Stomach (tissue), 9 donors: Measurements from ENCODE around the gene PTPN4. TPM values are rescaled to one million over a fixed set of nuclear protein-coding genes. Genes with fewer than 3 reads are reported as not detected.
"Not testable (repeated sequence)": the region's sequence is repeated elsewhere in the genome, so short reads cannot be mapped to it uniquely, and the experiment has no call there.

Source experiments
- DNase-seq, 2 donors: peaks; one replicate each; pipeline versions ENCODE4 v3.0.0 to v3.0.0-alpha.2; 2013 to 2019
- H3K27ac ChIP-seq, 5 donors: fragments of 200-600 bp in 4 of 5; sonication (generic) in 4 of 5; one replicate each; pipeline ENCODE4 v1.5.1; 2013 to 2019; ENCODE audit warnings: mild to moderate bottlenecking in 1 of 5, moderate library complexity in 1 of 5
- H3K27me3 ChIP-seq, 3 donors: fragments of 200-600 bp; sonication (generic); one replicate each; pipeline ENCODE4 v1.5.1; 2017 to 2019; ENCODE audit warnings: mixed run types in 1 of 3
- H3K36me3 ChIP-seq, 4 donors: fragments of 200-600 bp; sonication (generic); 1 replicate in 3 of 4; 2 replicates in 1 of 4; pipeline ENCODE4 v1.5.1; 2016 to 2019
- H3K4me1 ChIP-seq, 4 donors: fragments of 200-600 bp; sonication (generic); one replicate each; pipeline ENCODE4 v1.5.1; 2016 to 2019
- H3K4me3 ChIP-seq, 4 donors: fragments of 200-600 bp; sonication (generic) in 3 of 4; one replicate each; pipeline ENCODE4 v1.5.1; 2016 to 2019; ENCODE audit warnings: mild to moderate bottlenecking in 1 of 4
- H3K9me3 ChIP-seq, 4 donors: fragments of 200-600 bp; sonication (generic); one replicate each; pipeline ENCODE4 v1.5.1; 2016 to 2019
- EP300 ChIP-seq: sonication (generic); formaldehyde crosslinking; IDR thresholded peaks from one replicate; pipeline ENCODE4 v1.6.1; 2017; ENCODE audit warnings: antibody characterized with exemption
- POLR2A ChIP-seq, 4 donors: fragments of 450-650 bp; IDR thresholded peaks; one replicate each; pipeline ENCODE4 v1.6.1; 2016; ENCODE audit warnings: antibody characterized with exemption in 4 of 4, control low read depth in 2 of 4, mild to moderate bottlenecking in 1 of 4, moderate library complexity in 1 of 4
- POLR2AphosphoS5 ChIP-seq, 3 donors: sonication (generic); formaldehyde crosslinking; IDR thresholded peaks; one replicate each; pipeline ENCODE4 v1.6.1; 2016; ENCODE audit warnings: antibody characterized with exemption in 3 of 3
- WGBS, 5 donors: extraction: QIAGEN DNeasy Blood & Tissue Kit in 3 of 5; methylation state at CpG; one replicate each; pipeline versions ENCODE4 v1.1.5 to v1.1.7; 2013 to 2018; 5-methylcytosine and 5-hydroxymethylcytosine counted together
- intact Hi-C: fragments of 100-400 bp; cut with DNase I; formaldehyde crosslinking; loops from one replicate; pipeline ENCODE4 v1.15.1; 2023; ENCODE audit warnings: low total_unique reads
- polyA plus RNA-seq, 3 donors: library from polyadenylated mRNA; stranded (reverse); fragments of 200-250 nt; gene quantifications; one replicate each; pipeline ENCODE4 v1.2.3, GENCODE V29; 2013
- total RNA-seq, 5 donors: library from RNA; depleted of rRNA; stranded (reverse); fragments of >200 nt; gene quantifications; one replicate each; pipeline versions ENCODE4 v1.1.0 to v1.2.3, GENCODE V29; 2014 to 2016
- TF ChIP-seq, protein P1 (sequence below), 7 experiments: fragments of 450-650 bp in 4 of 7; fragments of 200-600 bp in 3 of 7; sonication (generic) in 3 of 7; IDR thresholded peaks; one replicate each; pipeline ENCODE4 v1.5.1; 2016 to 2019; ENCODE audit warnings: antibody characterized with exemption in 7 of 7, control low read depth in 2 of 7, mild to moderate bottlenecking in 1 of 7
- donor health status: healthy with polysubstance abuse.
- donor health status: Bipolar disorder and iron deficiency.
- donor health status: healthy.

Gene PTPN4
- total and polyA plus RNA-seq, 8 donors = 2.9 to 450 (median 18.8) TPM

DNA sequence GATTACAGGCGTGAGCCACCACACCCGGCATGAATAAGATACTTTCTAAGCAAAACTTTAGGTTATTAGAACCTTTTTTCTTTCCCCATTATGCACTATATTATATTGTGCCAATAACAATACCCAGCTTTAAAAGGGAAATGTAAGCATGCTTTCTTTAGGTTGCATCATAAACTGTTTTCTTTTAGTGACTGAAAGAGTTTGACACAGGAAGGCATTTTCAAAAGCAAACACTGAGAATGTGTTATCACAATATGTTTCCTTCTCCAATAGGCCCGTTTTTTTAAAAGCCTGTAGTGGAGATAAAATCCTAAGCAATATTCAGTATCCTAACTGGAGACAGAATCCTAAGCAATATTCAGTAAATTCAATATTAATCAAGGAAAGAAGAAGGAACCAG lies 236.4 kb downstream of the PTPN4 start:
- no peak for DNase-seq
- no peak for TF ChIP-seq POLR2A (IDR thresholded peaks at IDR 0.05)
- TF ChIP-seq, protein P1, sequence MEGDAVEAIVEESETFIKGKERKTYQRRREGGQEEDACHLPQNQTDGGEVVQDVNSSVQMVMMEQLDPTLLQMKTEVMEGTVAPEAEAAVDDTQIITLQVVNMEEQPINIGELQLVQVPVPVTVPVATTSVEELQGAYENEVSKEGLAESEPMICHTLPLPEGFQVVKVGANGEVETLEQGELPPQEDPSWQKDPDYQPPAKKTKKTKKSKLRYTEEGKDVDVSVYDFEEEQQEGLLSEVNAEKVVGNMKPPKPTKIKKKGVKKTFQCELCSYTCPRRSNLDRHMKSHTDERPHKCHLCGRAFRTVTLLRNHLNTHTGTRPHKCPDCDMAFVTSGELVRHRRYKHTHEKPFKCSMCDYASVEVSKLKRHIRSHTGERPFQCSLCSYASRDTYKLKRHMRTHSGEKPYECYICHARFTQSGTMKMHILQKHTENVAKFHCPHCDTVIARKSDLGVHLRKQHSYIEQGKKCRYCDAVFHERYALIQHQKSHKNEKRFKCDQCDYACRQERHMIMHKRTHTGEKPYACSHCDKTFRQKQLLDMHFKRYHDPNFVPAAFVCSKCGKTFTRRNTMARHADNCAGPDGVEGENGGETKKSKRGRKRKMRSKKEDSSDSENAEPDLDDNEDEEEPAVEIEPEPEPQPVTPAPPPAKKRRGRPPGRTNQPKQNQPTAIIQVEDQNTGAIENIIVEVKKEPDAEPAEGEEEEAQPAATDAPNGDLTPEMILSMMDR (IDR thresholded peaks at IDR 0.05) = no peak
- H3K27ac ChIP-seq = no peak overlapping the region
- no peaks in the 10 kb centered on the region for H3K27me3 ChIP-seq
- no peaks in the 10 kb centered on the region for H3K36me3 ChIP-seq
- intact Hi-C loops = no loop called here
- H3K9me3 ChIP-seq = no peaks in the 10 kb centered on the region
- H3K4me3 ChIP-seq = no peak overlapping the region
- 68 to 81% (median 72%) methylated on average over 3 of the region's 3 CpGs for WGBS, 5 donors
- no peaks in the 10 kb centered on the region for H3K4me1 ChIP-seq

DNA sequence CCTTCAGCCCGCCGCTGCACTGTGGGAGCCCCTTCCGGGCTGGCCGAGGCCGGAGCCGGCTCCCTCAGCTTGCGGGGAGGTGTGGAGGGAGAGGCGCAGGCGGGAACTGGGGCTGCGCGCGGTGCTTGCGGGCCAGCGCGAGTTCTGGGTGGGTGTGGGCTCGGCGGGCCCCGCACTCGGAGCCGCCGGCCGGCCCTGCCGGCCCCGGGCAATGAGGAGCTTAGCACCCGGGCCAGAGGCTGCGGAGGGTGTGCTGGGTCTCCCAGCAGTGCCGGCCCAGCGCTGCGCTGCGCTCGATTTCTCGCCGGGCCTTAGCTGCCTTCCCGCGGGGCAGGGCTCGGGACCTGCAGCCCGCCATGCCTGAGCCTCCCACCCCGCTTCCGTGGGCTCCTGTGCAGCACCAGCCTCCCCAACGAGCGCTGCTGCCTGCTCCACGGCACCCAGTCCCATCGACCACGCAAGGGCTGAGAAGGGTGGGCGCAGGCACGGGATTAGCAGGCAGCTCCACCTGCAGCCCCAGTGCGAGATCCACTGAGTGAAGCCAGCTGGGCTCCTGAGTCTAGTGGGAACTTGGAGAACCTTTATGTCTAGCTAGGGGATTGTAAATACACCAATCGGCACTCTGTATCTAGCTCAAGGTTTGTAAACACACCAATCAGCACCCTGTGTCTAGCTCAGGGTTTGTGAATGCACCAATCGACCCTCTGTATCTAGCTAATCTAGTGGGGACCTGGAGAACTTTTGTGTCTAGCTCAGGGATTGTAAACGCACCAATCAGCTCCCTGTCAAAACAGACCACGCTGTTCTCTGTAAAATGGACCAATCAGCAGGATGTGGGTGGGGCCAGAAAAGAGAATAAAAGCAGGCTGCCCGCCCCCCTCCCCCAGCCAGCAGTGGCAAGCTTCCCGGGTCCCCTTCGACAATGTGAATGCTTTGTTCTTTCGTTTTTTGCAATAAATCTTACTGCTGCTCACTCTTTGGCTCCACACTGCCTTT lies 237.5 kb downstream of the PTPN4 start:
- WGBS, 5 donors = 92 to 94% (median 93%) methylated on average over 16 to 54 of the region's 55 CpGs

DNA sequence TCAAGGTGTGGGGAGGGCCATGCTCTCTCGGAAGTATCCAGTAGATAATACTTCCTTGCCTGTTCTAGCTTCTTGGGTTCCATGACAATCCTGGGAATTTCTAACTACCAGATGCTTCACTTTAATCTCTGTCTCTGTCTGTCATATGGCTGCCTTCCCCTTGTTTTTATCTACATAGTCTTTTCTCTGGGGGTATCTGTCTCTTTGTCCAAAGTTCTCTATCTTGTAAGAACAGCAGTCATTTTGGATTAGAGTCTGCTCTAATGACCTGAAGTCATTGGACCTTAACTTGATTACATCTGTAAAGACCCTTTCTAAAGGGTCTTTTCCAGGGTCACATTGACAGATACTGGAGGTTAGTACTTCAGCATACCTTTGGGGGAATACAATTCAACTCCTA lies 241.7 kb downstream of the PTPN4 start:
- Histone ChIP-seq H3K9me3 (no peaks in the 10 kb centered on the region), H3K36me3 (no peaks in the 10 kb centered on the region), H3K4me1 (no peaks in the 10 kb centered on the region), H3K4me3 (no peak overlapping the region), H3K27me3 (no peaks in the 10 kb centered on the region), H3K27ac (no peak overlapping the region)
- intact Hi-C loops = no loop called here
- TF ChIP-seq POLR2AphosphoS5 (IDR thresholded peaks at IDR 0.05) = no peak
- no peak for TF ChIP-seq POLR2A (IDR thresholded peaks at IDR 0.05)
- TF ChIP-seq, protein P1 (IDR thresholded peaks at IDR 0.05) = no peak
- no peak for TF ChIP-seq EP300
- no peak for DNase-seq
- 71 to 100% (median 84%) methylated on average over 1 of the region's 1 CpG for WGBS, 5 donors

More for the DNA sequence above, 237.5 kb downstream of the PTPN4 start:
- H3K36me3 ChIP-seq, H3K9me3 ChIP-seq, intact Hi-C loops, H3K4me1 ChIP-seq, H3K4me3 ChIP-seq, H3K27ac ChIP-seq, H3K27me3 ChIP-seq, DNase-seq: not testable (repeated sequence)

DNA sequence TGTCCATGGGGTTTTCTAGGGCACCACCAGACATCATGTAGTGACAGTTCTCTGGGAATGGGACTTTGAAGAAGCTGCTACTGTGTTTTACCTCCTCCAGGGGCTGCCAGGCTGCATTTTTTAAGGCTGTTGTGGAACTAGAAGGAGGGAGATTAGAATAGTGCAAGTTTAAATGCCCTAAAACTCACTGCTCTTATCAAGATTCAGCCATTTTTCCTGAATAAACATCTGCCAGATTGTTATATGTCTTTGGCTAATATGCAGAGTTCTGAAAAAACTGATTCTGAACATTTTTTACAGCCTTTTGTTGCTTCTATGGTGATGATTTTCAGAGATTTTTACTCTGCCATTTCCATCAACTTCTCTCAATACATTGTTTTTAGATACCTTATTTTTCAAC lies 244.5 kb downstream of the PTPN4 start:
- Histone ChIP-seq H3K9me3 (no peaks in the 10 kb centered on the region), H3K27ac (no peak overlapping the region), H3K36me3 (no peaks in the 10 kb centered on the region), H3K4me1 (no peaks in the 10 kb centered on the region), H3K4me3 (no peak overlapping the region), H3K27me3 (no peaks in the 10 kb centered on the region)
- intact Hi-C loops = no loop called here
- TF ChIP-seq EP300 = no peak
- no peak for TF ChIP-seq POLR2AphosphoS5 (IDR thresholded peaks at IDR 0.05)
- no peak for TF ChIP-seq POLR2A (IDR thresholded peaks at IDR 0.05)
- TF ChIP-seq, protein P1 (IDR thresholded peaks at IDR 0.05) = no peak
- DNase-seq = no peak
